Mesenchymal stem cell (in vitro differentiated cells and primary cell): ENCODE data around the gene GRIN2C.

Experiments
- DNase-seq: peaks from one replicate; pipeline ENCODE4 v3.0.0-alpha.2; 2013
- H2AFZ ChIP-seq: one replicate; pipeline ENCODE4 v1.6.1; 2013; ENCODE audit warnings: low read depth, mild to moderate bottlenecking, control low read depth, inconsistent platforms, low read length, moderate library complexity
- H2AK5ac ChIP-seq: 2 replicates; pipeline ENCODE4 v1.6.1; 2013; ENCODE audit warnings: low read length, moderate library complexity, mild to moderate bottlenecking, inconsistent platforms; ENCODE audit not compliant: severe bottlenecking
- H2BK120ac ChIP-seq: one replicate; pipeline ENCODE4 v1.6.1; 2013; ENCODE audit warnings: low read depth, mild to moderate bottlenecking, inconsistent platforms, low read length, moderate library complexity
- H2BK12ac ChIP-seq, 2 experiments: one replicate each; pipeline ENCODE4 v1.6.1; 2013; ENCODE audit warnings: inconsistent platforms in 2 of 2, low read length in 2 of 2, mild to moderate bottlenecking in 2 of 2, moderate library complexity in 2 of 2, control low read depth in 1 of 2
- H2BK15ac ChIP-seq: one replicate; pipeline ENCODE4 v1.6.1; 2013; ENCODE audit warnings: mild to moderate bottlenecking, low read depth, inconsistent platforms; ENCODE audit not compliant: poor library complexity, severe bottlenecking
- H2BK5ac ChIP-seq: 2 replicates; pipeline ENCODE4 v1.6.1; 2013; ENCODE audit warnings: low read depth, mild to moderate bottlenecking, low read length, control low read depth, inconsistent platforms; ENCODE audit not compliant: poor library complexity, severe bottlenecking
- H3K14ac ChIP-seq, 2 experiments: one replicate each; pipeline ENCODE4 v1.6.1; 2013; ENCODE audit warnings: inconsistent platforms in 2 of 2, low read length in 2 of 2, control low read depth in 1 of 2, mild to moderate bottlenecking in 1 of 2, moderate library complexity in 1 of 2
- H3K18ac ChIP-seq, 2 experiments: one replicate each; pipeline ENCODE4 v1.6.1; 2013; ENCODE audit warnings: inconsistent platforms in 2 of 2, low read length in 2 of 2, control low read depth in 1 of 2, low read depth in 1 of 2, mild to moderate bottlenecking in 1 of 2
- H3K23ac ChIP-seq, 2 experiments: one replicate each; pipeline ENCODE4 v1.6.1; 2013; ENCODE audit warnings: inconsistent platforms in 2 of 2, low read length in 2 of 2, mild to moderate bottlenecking in 2 of 2, moderate library complexity in 2 of 2, control low read depth in 1 of 2
- H3K27ac ChIP-seq: 2 replicates; pipeline ENCODE4 v1.5.1; 2013; ENCODE audit warnings: mild to moderate bottlenecking, moderate library complexity, low read length, control low read depth, inconsistent platforms; ENCODE audit not compliant: poor library complexity, severe bottlenecking
- H3K27me3 ChIP-seq, 2 experiments: 2 replicates each; pipeline versions ENCODE4 v1.6.1 to v1.7.0; 2013; ENCODE audit warnings: low read length in 2 of 2, mild to moderate bottlenecking in 2 of 2, moderate library complexity in 2 of 2, control low read depth in 1 of 2, inconsistent platforms in 1 of 2; ENCODE audit not compliant: control insufficient read depth in 1 of 2, insufficient read depth in 1 of 2
- H3K36me3 ChIP-seq, 2 experiments: 2 replicates each; pipeline versions ENCODE4 v1.6.1 to v1.7.0; 2013; ENCODE audit warnings: low read length in 2 of 2, control low read depth in 1 of 2, inconsistent platforms in 1 of 2, low read depth in 1 of 2, mild to moderate bottlenecking in 1 of 2; ENCODE audit not compliant: insufficient read depth in 2 of 2, control insufficient read depth in 1 of 2
- H3K4ac ChIP-seq, 2 experiments: one replicate each; pipeline ENCODE4 v1.6.1; 2013; ENCODE audit warnings: inconsistent platforms in 2 of 2, low read length in 2 of 2, mild to moderate bottlenecking in 2 of 2, moderate library complexity in 2 of 2, control low read depth in 1 of 2, low read depth in 1 of 2
- H3K4me1 ChIP-seq: 2 replicates; pipeline ENCODE4 v1.6.1; 2013; ENCODE audit warnings: low read depth, low read length, control low read depth; ENCODE audit not compliant: control insufficient read depth, insufficient read depth
- H3K4me2 ChIP-seq: 2 replicates; pipeline ENCODE4 v1.6.1; 2013; ENCODE audit warnings: low read length, mild to moderate bottlenecking, inconsistent platforms; ENCODE audit not compliant: poor library complexity, severe bottlenecking
- H3K4me3 ChIP-seq, 2 experiments: 2 replicates each; pipeline versions ENCODE4 v1.5.1 to v1.7.0; 2013; ENCODE audit warnings: low read length in 2 of 2, mild to moderate bottlenecking in 2 of 2, control low read depth in 1 of 2, low read depth in 1 of 2; ENCODE audit not compliant: insufficient read depth in 1 of 2
- H3K79me1 ChIP-seq: replicated peaks from 2 replicates; pipeline ENCODE4 v1.6.1; 2013; ENCODE audit warnings: mild to moderate bottlenecking, control low read depth, low read length, inconsistent platforms; ENCODE audit not compliant: poor library complexity, severe bottlenecking
- H3K9ac ChIP-seq: 2 replicates; pipeline ENCODE4 v1.7.0; 2013; ENCODE audit warnings: mild to moderate bottlenecking, low read length, moderate library complexity
- H3K9me3 ChIP-seq: 2 replicates; pipeline ENCODE4 v1.7.0; 2013; ENCODE audit warnings: mild to moderate bottlenecking, low read length; ENCODE audit not compliant: control insufficient read depth
- H4K8ac ChIP-seq: one replicate; pipeline ENCODE4 v1.6.1; 2013; ENCODE audit warnings: inconsistent platforms, mild to moderate bottlenecking, low read length, moderate library complexity
- H4K91ac ChIP-seq: one replicate; pipeline ENCODE4 v1.6.1; 2013; ENCODE audit warnings: mild to moderate bottlenecking, low read length, inconsistent platforms
- WGBS: methylation state at CpG from one replicate; pipeline ENCODE4 v1.1.7; 2013; ENCODE audit warnings: mixed read lengths; 5-methylcytosine and 5-hydroxymethylcytosine counted together

The GRIN2C gene

GRCh38 chr17:74831444-74832146, 28.1 kb downstream of the GRIN2C start:
- H3K9me3 ChIP-seq, result no peaks in the 10 kb centered on the region
- no peak overlapping the region for H2BK5ac ChIP-seq
- no peak overlapping the region for H3K23ac ChIP-seq
- H3K4me2 ChIP-seq, result no peak overlapping the region
- no peak overlapping the region for H3K27ac ChIP-seq
- 90% methylated on average over 22 of the region's 22 CpGs for WGBS
- peaks cover 20 to 68% of the 10 kb centered on the region in 2 experiments for H3K36me3 ChIP-seq
- H2BK120ac ChIP-seq, result no peak overlapping the region
- no peak for DNase-seq
- no peak overlapping the region for H3K9ac ChIP-seq
- H3K4ac ChIP-seq, result no peak overlapping the region
- H3K27me3 ChIP-seq, result no peaks in the 10 kb centered on the region
- H2BK12ac ChIP-seq, result no peak overlapping the region
- no peak overlapping the region for H3K14ac ChIP-seq
- no peak overlapping the region for H3K18ac ChIP-seq
- H2AK5ac ChIP-seq, result no peak overlapping the region
- H2BK15ac ChIP-seq, result no peak overlapping the region
- H2AFZ ChIP-seq, result no peak overlapping the region
- H4K91ac ChIP-seq, result no peak overlapping the region
- H3K4me3 ChIP-seq, result no peak overlapping the region
- H3K4me1 ChIP-seq, result peaks cover 12% of the 10 kb centered on the region
- H3K79me1 ChIP-seq, result no peaks in the 10 kb centered on the region
- no peak overlapping the region for H4K8ac ChIP-seq

GRCh38 chr17:74830861-74831260, 28.8 kb downstream of the GRIN2C start:
- DNase-seq, result no peak
- no peaks in the 10 kb centered on the region for H3K9me3 ChIP-seq
- H2BK15ac ChIP-seq, result no peak overlapping the region
- no peak overlapping the region for H3K27ac ChIP-seq
- H3K18ac ChIP-seq, result no peak overlapping the region
- H2AFZ ChIP-seq, result no peak overlapping the region
- H3K14ac ChIP-seq, result no peak overlapping the region
- H3K4me2 ChIP-seq, result no peak overlapping the region
- no peak overlapping the region for H3K4ac ChIP-seq
- H3K4me1 ChIP-seq, result peaks cover 12% of the 10 kb centered on the region
- H4K8ac ChIP-seq, result no peak overlapping the region
- H3K36me3 ChIP-seq, result peaks cover 13 to 68% of the 10 kb centered on the region in 2 experiments
- H3K27me3 ChIP-seq, result no peaks in the 10 kb centered on the region
- H4K91ac ChIP-seq, result no peak overlapping the region
- H3K23ac ChIP-seq, result no peak overlapping the region
- H3K79me1 ChIP-seq, result no peaks in the 10 kb centered on the region
- no peak overlapping the region for H2BK12ac ChIP-seq
- no peak overlapping the region for H3K9ac ChIP-seq
- WGBS, result 96% methylated on average over 19 of the region's 19 CpGs
- H2AK5ac ChIP-seq, result no peak overlapping the region
- H2BK5ac ChIP-seq, result no peak overlapping the region
- no peak overlapping the region for H3K4me3 ChIP-seq
- H2BK120ac ChIP-seq, result no peak overlapping the region

- H3K27ac ChIP-seq, result no peak overlapping the region
- H3K14ac ChIP-seq, result no peak overlapping the region
- H3K4me1 ChIP-seq, result peaks cover 3% of the 10 kb centered on the region
- H3K36me3 ChIP-seq, result peaks cover 28 to 81% of the 10 kb centered on the region in 2 experiments
- no peak overlapping the region for H2AK5ac ChIP-seq
- H3K4me2 ChIP-seq, result no peak overlapping the region
- no peaks in the 10 kb centered on the region for H3K27me3 ChIP-seq
- H2AFZ ChIP-seq, result no peak overlapping the region
- no peaks in the 10 kb centered on the region for H3K79me1 ChIP-seq
- no peak overlapping the region for H4K8ac ChIP-seq
- H3K4ac ChIP-seq, result no peak overlapping the region
- H3K23ac ChIP-seq, result no peak overlapping the region
- no peak overlapping the region for H2BK5ac ChIP-seq
- no peaks in the 10 kb centered on the region for H3K9me3 ChIP-seq
- H3K18ac ChIP-seq, result no peak overlapping the region
- DNase-seq, result no peak
- H3K4me3 ChIP-seq, result no peak overlapping the region
- no peak overlapping the region for H2BK15ac ChIP-seq
- WGBS, result 95% methylated on average over 11 of the region's 11 CpGs
- no peak overlapping the region for H4K91ac ChIP-seq
- no peak overlapping the region for H3K9ac ChIP-seq
- no peak overlapping the region for H2BK120ac ChIP-seq
- no peak overlapping the region for H2BK12ac ChIP-seq
Observed at GRCh38 chr17:74827800-74828199, 31.9 kb downstream of the GRIN2C start.

GRCh38 chr17:74825952-74826719, 33.5 kb downstream of the GRIN2C start:
- no peaks in the 10 kb centered on the region for H3K79me1 ChIP-seq
- no peak overlapping the region for H3K14ac ChIP-seq
- no peak overlapping the region for H3K27ac ChIP-seq
- no peak overlapping the region for H3K4me3 ChIP-seq
- no peak overlapping the region for H3K4me2 ChIP-seq
- peaks cover 28 to 80% of the 10 kb centered on the region in 2 experiments for H3K36me3 ChIP-seq
- H3K9ac ChIP-seq, result no peak overlapping the region
- no peak overlapping the region for H3K23ac ChIP-seq
- DNase-seq, result no peak
- H2AK5ac ChIP-seq, result no peak overlapping the region
- H3K4me1 ChIP-seq, result no peaks in the 10 kb centered on the region
- H2AFZ ChIP-seq, result no peak overlapping the region
- H2BK5ac ChIP-seq, result no peak overlapping the region
- WGBS, result 91% methylated on average over 9 of the region's 9 CpGs
- no peak overlapping the region for H4K8ac ChIP-seq
- H3K9me3 ChIP-seq, result no peaks in the 10 kb centered on the region
- no peak overlapping the region for H4K91ac ChIP-seq
- no peaks in the 10 kb centered on the region for H3K27me3 ChIP-seq
- H3K18ac ChIP-seq, result no peak overlapping the region
- H2BK15ac ChIP-seq, result no peak overlapping the region
- no peak overlapping the region for H3K4ac ChIP-seq
- no peak overlapping the region for H2BK120ac ChIP-seq
- H2BK12ac ChIP-seq, result no peak overlapping the region
